Subcutaneous abdominal adipose tissue (tissue), 5 donors: ENCODE results near the gene MYO3A.
"Not testable (repeated sequence)": the region's sequence is repeated elsewhere in the genome, so short reads cannot be mapped to it uniquely, and the experiment has no call there.

Experiments
- H3K27ac ChIP-seq: one replicate; pipeline ENCODE4 v1.7.0; 2013; ENCODE audit warnings: low read depth, mild to moderate bottlenecking, inconsistent platforms, low read length, moderate library complexity
- H3K27me3 ChIP-seq, 5 donors: one replicate each; pipeline ENCODE4 v1.7.0; 2013; ENCODE audit warnings: low read length in 5 of 5, inconsistent platforms in 1 of 5; ENCODE audit not compliant: control insufficient read depth in 5 of 5, insufficient read depth in 4 of 5
- H3K36me3 ChIP-seq, 5 donors: one replicate each; pipeline ENCODE4 v1.7.0; 2013; ENCODE audit warnings: low read length in 5 of 5; ENCODE audit not compliant: control insufficient read depth in 5 of 5, insufficient read depth in 5 of 5
- H3K4me1 ChIP-seq, 5 donors: one replicate each; pipeline ENCODE4 v1.7.0; 2013; ENCODE audit warnings: low read length in 5 of 5, mild to moderate bottlenecking in 3 of 5, moderate library complexity in 1 of 5; ENCODE audit not compliant: control insufficient read depth in 5 of 5, insufficient read depth in 5 of 5
- H3K4me3 ChIP-seq, 5 donors: one replicate each; pipeline ENCODE4 v1.7.0; 2013; ENCODE audit warnings: low read length in 5 of 5, low read depth in 1 of 5
- H3K9ac ChIP-seq, 5 donors: one replicate each; pipeline ENCODE4 v1.7.0; 2013; ENCODE audit warnings: low read length in 5 of 5, mild to moderate bottlenecking in 4 of 5, moderate library complexity in 3 of 5
- H3K9me3 ChIP-seq, 5 donors: one replicate each; pipeline ENCODE4 v1.7.0; 2013; ENCODE audit warnings: low read length in 5 of 5; ENCODE audit not compliant: control insufficient read depth in 5 of 5
- donor health status: healthy.
- donor health status: healthy.
- donor health status: healthy.
- donor health status: healthy.
- donor health status: healthy.

The MYO3A gene

GRCh38 chr10:25972631-25973030 is 38.6 kb downstream of the MYO3A start:
- H3K4me3 ChIP-seq, result no peak overlapping the region
- H3K9ac ChIP-seq, result no peak overlapping the region
- no peaks in the 10 kb centered on the region for H3K4me1 ChIP-seq
- no peak overlapping the region for H3K27ac ChIP-seq
- no peaks in the 10 kb centered on the region for H3K9me3 ChIP-seq
- no peaks in the 10 kb centered on the region for H3K36me3 ChIP-seq
- no peaks in the 10 kb centered on the region for H3K27me3 ChIP-seq

- Histone ChIP-seq H3K9ac (no peak overlapping the region), H3K27ac (no peak overlapping the region), H3K4me3 (no peak overlapping the region), H3K4me1 (no peaks in the 10 kb centered on the region), H3K9me3 (no peaks in the 10 kb centered on the region), H3K27me3 (no peaks in the 10 kb centered on the region), H3K36me3 (no peaks in the 10 kb centered on the region)
Measured at GRCh38 chr10:25974897-25975459, 40.9 kb downstream of the MYO3A start.

- Histone ChIP-seq H3K36me3 (no peaks in the 10 kb centered on the region), H3K27ac (no peak overlapping the region), H3K4me3 (no peak overlapping the region), H3K9ac (no peak overlapping the region), H3K9me3 (no peaks in the 10 kb centered on the region), H3K27me3 (no peaks in the 10 kb centered on the region), H3K4me1 (no peaks in the 10 kb centered on the region)
Measured at GRCh38 chr10:25978771-25979170, 44.7 kb downstream of the MYO3A start.

- no peaks in the 10 kb centered on the region for H3K36me3 ChIP-seq
- no peak overlapping the region for H3K9ac ChIP-seq
- H3K4me1 ChIP-seq, result no peaks in the 10 kb centered on the region
- no peaks in the 10 kb centered on the region for H3K27me3 ChIP-seq
- H3K27ac ChIP-seq, result no peak overlapping the region
- no peak overlapping the region for H3K4me3 ChIP-seq
- H3K9me3 ChIP-seq, result no peaks in the 10 kb centered on the region
Measured at GRCh38 chr10:25982107-25982506, 48.1 kb downstream of the MYO3A start.

GRCh38 chr10:25988583-25988982 is 54.6 kb downstream of the MYO3A start:
- H3K27ac ChIP-seq, result no peak overlapping the region
- H3K9me3 ChIP-seq, result no peaks in the 10 kb centered on the region
- H3K4me1 ChIP-seq, result no peaks in the 10 kb centered on the region
- no peaks in the 10 kb centered on the region for H3K36me3 ChIP-seq
- H3K9ac ChIP-seq, result no peak overlapping the region
- no peak overlapping the region for H3K4me3 ChIP-seq
- no peaks in the 10 kb centered on the region for H3K27me3 ChIP-seq

GRCh38 chr10:25989951-25990350 is 55.9 kb downstream of the MYO3A start:
- H3K27ac ChIP-seq, result no peak overlapping the region
- no peaks in the 10 kb centered on the region for H3K27me3 ChIP-seq
- no peak overlapping the region for H3K9ac ChIP-seq
- no peak overlapping the region for H3K4me3 ChIP-seq
- H3K36me3 ChIP-seq, result no peaks in the 10 kb centered on the region
- H3K9me3 ChIP-seq, result no peaks in the 10 kb centered on the region
- no peaks in the 10 kb centered on the region for H3K4me1 ChIP-seq

- Histone ChIP-seq H3K4me3 (no peak overlapping the region), H3K27me3 (no peaks in the 10 kb centered on the region), H3K9me3 (no peaks in the 10 kb centered on the region), H3K4me1 (no peaks in the 10 kb centered on the region), H3K9ac (no peak overlapping the region), H3K36me3 (no peaks in the 10 kb centered on the region), H3K27ac (no peak overlapping the region)
Measured at GRCh38 chr10:25999295-25999981, 65.4 kb downstream of the MYO3A start.

GRCh38 chr10:26000971-26001370 is 66.9 kb downstream of the MYO3A start:
- Histone ChIP-seq H3K27me3 (no peaks in the 10 kb centered on the region), H3K4me1 (no peaks in the 10 kb centered on the region), H3K36me3 (no peaks in the 10 kb centered on the region), H3K9me3 (no peaks in the 10 kb centered on the region), H3K4me3 (no peak overlapping the region), H3K9ac (no peak overlapping the region), H3K27ac (no peak overlapping the region)

GRCh38 chr10:26002466-26002865 is 68.4 kb downstream of the MYO3A start:
- H3K36me3 ChIP-seq, H3K27me3 ChIP-seq, H3K9me3 ChIP-seq, H3K4me3 ChIP-seq, H3K4me1 ChIP-seq, H3K9ac ChIP-seq, H3K27ac ChIP-seq: not testable (repeated sequence)

GRCh38 chr10:26015092-26015491 is 81.1 kb downstream of the MYO3A start:
- Histone ChIP-seq H3K9ac (no peak overlapping the region), H3K27me3 (no peaks in the 10 kb centered on the region), H3K4me1 (no peaks in the 10 kb centered on the region), H3K9me3 (no peaks in the 10 kb centered on the region), H3K27ac (no peak overlapping the region), H3K36me3 (no peaks in the 10 kb centered on the region), H3K4me3 (no peak overlapping the region)
